BJ (cell line): Measurements from ENCODE around the gene R3HDM4. TPM values are rescaled to one million over a fixed set of nuclear protein-coding genes. Genes with fewer than 3 reads are reported as not detected.

Experiments used
- CTCF ChIA-PET: fragments of 350-600 bp; formaldehyde crosslinking; extraction: SDS; loops from one replicate; lab custom pipeline; 2021; ENCODE audit warnings: antibody characterized with exemption, inconsistent platforms; lab: Yijun Ruan, JAX
- POLR2A ChIA-PET: fragments of 300-600 bp; sonication (Branson Sonifier 250); formaldehyde crosslinking; extraction: SDS; loops from one replicate; lab custom pipeline; 2021; ENCODE audit warnings: antibody characterized with exemption; lab: Charles Lee
- DNase-seq: peaks from one replicate; pipeline ENCODE4 v3.0.0-alpha.2; 2011; ENCODE audit warnings: low read depth
- H3K27me3 ChIP-seq: 2 replicates; pipeline ENCODE4 v1.6.0; 2011; ENCODE audit warnings: low read length; ENCODE audit not compliant: control insufficient read depth, insufficient read depth
- H3K36me3 ChIP-seq: 2 replicates; pipeline ENCODE4 v1.5.1; 2011; ENCODE audit warnings: low read length; ENCODE audit not compliant: control insufficient read depth, insufficient read depth
- H3K4me3 ChIP-seq: 2 replicates; pipeline ENCODE4 v1.5.1; 2011; ENCODE audit warnings: low read depth, mild to moderate bottlenecking, control low read depth, low read length
- polyA plus RNA-seq: library from polyadenylated mRNA; depleted of rRNA; stranded (reverse); fragments of >200 nt; gene quantifications from 2 replicates; pipeline ENCODE4 v1.2.3, GENCODE V29; 2011
- TF ChIP-seq, protein P1 (sequence below): IDR thresholded peaks from 2 replicates; pipeline ENCODE4 v1.5.1; 2011; ENCODE audit warnings: low read depth, mild to moderate bottlenecking, control low read depth, inconsistent platforms, low read length, moderate library complexity; ENCODE audit not compliant: insufficient read depth

R3HDM4 gene
- polyA plus RNA-seq, 1 experiment, result 46.6 TPM

DNA sequence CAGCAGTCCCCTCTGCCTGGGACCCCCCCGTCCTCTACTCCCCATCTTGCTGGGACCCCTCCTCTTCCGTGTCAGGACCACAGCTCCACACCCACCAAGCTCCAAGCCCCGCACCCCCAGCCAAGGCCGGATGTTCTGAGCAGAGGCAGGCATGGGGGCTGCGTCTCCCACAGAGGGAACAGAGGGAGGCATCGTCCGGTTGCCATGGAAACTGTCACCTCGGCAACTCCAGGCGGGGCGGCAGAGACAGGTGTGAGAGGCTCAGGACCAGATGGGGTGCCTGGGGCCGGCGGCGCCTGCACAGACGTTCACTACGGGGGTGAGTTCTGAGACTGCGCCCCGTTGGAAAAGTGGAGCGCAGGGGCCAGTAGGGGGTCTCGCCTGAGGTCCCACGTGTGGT lies 14.4 kb downstream of the R3HDM4 start:
- no peak for DNase-seq
- Histone ChIP-seq H3K36me3 (peaks cover 25% of the 10 kb centered on the region), H3K27me3 (no peaks in the 10 kb centered on the region), H3K4me3 (no peak overlapping the region)
- POLR2A ChIA-PET, result no interaction called here
- CTCF ChIA-PET, result no interaction called here
- TF ChIP-seq, protein P1, sequence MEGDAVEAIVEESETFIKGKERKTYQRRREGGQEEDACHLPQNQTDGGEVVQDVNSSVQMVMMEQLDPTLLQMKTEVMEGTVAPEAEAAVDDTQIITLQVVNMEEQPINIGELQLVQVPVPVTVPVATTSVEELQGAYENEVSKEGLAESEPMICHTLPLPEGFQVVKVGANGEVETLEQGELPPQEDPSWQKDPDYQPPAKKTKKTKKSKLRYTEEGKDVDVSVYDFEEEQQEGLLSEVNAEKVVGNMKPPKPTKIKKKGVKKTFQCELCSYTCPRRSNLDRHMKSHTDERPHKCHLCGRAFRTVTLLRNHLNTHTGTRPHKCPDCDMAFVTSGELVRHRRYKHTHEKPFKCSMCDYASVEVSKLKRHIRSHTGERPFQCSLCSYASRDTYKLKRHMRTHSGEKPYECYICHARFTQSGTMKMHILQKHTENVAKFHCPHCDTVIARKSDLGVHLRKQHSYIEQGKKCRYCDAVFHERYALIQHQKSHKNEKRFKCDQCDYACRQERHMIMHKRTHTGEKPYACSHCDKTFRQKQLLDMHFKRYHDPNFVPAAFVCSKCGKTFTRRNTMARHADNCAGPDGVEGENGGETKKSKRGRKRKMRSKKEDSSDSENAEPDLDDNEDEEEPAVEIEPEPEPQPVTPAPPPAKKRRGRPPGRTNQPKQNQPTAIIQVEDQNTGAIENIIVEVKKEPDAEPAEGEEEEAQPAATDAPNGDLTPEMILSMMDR, result no peak

DNA sequence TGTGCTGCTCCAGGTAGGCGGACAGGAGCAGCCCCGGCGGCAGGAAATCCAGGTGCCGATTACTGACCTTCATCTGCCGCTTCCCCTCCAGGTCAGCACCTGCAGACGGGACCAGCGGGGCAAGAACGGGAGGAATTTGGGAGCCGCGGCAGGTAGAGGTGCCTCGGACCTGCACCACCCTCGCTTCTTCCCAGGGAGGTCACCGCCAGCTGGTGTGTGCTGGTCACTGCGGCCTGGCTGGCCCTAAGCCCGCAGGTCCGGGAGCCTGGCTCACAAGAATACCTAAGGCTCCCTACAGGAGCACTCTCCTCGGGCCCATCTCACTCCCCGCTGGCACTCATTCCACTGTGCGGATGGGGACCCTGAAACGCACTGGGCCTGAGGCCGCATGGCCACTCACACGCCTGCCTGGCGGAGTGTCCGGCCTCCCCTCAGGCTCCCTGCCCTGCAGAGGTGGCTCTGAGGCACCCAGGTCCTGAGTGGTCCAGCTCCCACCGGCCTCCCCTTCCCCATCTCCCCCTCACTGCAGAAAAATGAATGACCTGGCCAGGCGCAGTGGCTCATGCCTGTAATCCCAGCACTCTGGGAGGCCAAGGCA lies 15.5 kb downstream of the R3HDM4 start:
- POLR2A ChIA-PET, result interaction anchor here (0.6 kb wide), 1 partner anchor 43 kb away, joined by 3 read pairs; no protein-coding TSS in a partner anchor
- CTCF ChIA-PET, result interaction anchor here (1.4 to 2.0 kb wide), 2 partner anchors 10 to 34 kb away, joined by 5 to 6 read pairs; no protein-coding TSS in a partner anchor

DNA sequence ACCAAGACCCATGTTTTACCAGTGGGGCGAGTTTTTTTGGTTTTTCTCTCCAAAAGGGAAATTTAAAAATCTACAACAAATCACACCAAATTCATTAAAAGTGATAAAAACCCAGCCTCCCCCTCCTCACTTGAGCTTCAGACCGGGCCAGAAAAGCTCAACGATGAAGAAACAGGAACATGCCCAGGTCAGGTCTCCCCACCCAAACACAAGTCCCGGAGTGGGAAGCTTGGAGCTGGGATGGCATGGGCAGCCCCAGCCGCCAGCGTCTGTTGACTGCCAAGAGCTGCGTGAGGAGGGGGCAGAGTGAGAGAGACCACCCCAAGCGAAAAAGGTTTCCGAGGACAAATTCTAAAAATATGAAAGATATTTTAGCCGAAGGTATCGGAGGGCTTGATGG lies 16.0 kb downstream of the R3HDM4 start:
- DNase-seq, result no peak
- CTCF ChIA-PET, result interaction anchor here (0.6 to 2.0 kb wide), 3 partner anchors 10 to 126 kb away, joined by 3 to 6 read pairs (median 5); no protein-coding TSS in a partner anchor

More for the DNA sequence above, 15.5 kb downstream of the R3HDM4 start:
- H3K27me3 ChIP-seq, result no peaks in the 10 kb centered on the region
- no peak for DNase-seq
- TF ChIP-seq, protein P1, result peak; percentile 12; the same call in 1 of the 2 replicates
- H3K36me3 ChIP-seq, result peaks cover 25% of the 10 kb centered on the region
- no peak overlapping the region for H3K4me3 ChIP-seq

DNA sequence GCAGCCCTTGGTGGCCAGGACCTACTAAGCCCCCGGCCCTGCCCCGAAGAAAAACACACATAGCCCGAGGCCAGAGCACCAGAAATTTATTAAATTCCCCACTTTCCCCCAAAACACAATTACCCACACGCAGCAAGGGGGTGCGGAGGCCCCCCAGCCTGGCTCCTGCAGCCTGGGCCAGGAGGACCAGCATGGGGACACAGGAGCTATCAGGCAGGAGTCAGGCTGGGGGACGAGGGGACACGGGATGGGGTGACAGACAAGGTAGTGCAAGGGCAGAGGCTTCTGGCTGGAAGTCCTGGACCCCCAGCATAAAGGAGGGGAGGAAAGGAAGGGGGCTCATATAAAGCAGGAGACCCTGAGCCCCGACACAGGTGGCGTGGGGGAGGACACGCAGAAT lies 16.6 kb downstream of the R3HDM4 start:
- H3K36me3 ChIP-seq, result peaks cover 22% of the 10 kb centered on the region
- TF ChIP-seq, protein P1, result no peak
- no peak for DNase-seq
- no peaks in the 10 kb centered on the region for H3K27me3 ChIP-seq
- no peak overlapping the region for H3K4me3 ChIP-seq
- CTCF ChIA-PET, result interaction anchor here (0.6 to 2.0 kb wide), 3 partner anchors 11 to 126 kb away, joined by 3 to 6 read pairs (median 5); no protein-coding TSS in a partner anchor
- POLR2A ChIA-PET, result no interaction called here

More for the DNA sequence above, 16.0 kb downstream of the R3HDM4 start:
- Histone ChIP-seq H3K36me3 (peaks cover 24% of the 10 kb centered on the region), H3K27me3 (no peaks in the 10 kb centered on the region), H3K4me3 (no peak overlapping the region)
- TF ChIP-seq, protein P1, result no peak
- POLR2A ChIA-PET, result interaction anchor here (0.6 kb wide), 1 partner anchor 43 kb away, joined by 3 read pairs; no protein-coding TSS in a partner anchor

DNA sequence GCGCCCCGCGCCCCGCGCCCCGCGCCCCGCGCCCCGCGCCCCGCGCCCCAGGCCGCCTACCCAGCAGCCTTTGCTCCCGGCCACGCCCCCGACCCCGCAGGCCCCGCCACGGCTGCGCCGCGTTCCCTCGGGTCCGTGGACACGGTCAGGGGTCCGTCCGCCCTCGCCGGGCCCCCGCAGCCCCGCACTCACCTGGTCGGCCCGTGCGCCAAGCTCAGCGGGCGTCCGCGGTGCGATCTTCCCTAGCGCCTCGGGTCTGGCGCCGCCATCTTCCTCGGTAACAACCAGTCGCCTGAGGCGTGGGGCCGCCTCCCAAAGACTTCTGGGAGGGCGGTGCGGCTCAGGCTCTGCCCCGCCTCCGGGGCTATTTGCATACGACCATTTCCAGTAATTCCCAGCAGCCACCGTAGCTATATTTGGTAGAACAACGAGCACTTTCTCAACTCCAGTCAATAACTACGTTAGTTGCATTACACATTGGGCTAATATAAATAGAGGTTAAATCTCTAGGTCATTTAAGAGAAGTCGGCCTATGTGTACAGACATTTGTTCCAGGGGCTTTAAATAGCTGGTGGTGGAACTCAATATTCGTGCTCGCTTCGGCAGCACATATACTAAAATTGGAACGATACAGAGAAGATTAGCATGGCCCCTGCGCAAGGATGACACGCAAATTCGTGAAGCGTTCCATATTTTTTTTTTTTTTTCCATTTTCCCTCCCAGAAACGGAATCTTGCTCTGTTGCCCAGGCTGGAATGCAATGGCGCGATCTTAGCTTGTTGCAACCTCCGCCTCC lies 19.9 kb downstream of the R3HDM4 start, which contains the start of the genes MED16 and RNU6-9:
Gene MED16, minus strand, starts transcription at position 294 of the 796 bp plus-strand sequence. CDS start 2,056 bp downstream, outside the sequence.
Gene RNU6-9, plus strand, starts transcription at position 591 of the 796 bp plus-strand sequence.
- Histone ChIP-seq H3K36me3 (peaks cover 23% of the 10 kb centered on the region), H3K4me3 (peak within 1 kb of the TSS; percentile 85), H3K27me3 (no peaks in the 10 kb centered on the region)
- POLR2A ChIA-PET, result no interaction called here
- CTCF ChIA-PET, result interaction anchor here (0.6 to 1.3 kb wide), 9 partner anchors 14 to 116 kb away, joined by 3 to 5 read pairs (median 3); no protein-coding TSS in a partner anchor
- TF ChIP-seq, protein P1, result no peak
- DNase-seq, result peak; percentile 47
